Suprapubic skin (tissue), 4 donors: ENCODE results near the gene TMF1. TPM values are rescaled to one million over a fixed set of nuclear protein-coding genes. Genes with fewer than 3 reads are reported as not detected.

Experiments
- DNase-seq, 2 donors: peaks; one replicate each; pipeline ENCODE4 v3.0.0-alpha.2; 2019; ENCODE audit warnings: low spot score in 2 of 2
- H3K27ac ChIP-seq: fragments of 200-600 bp; sonication (generic); one replicate; pipeline ENCODE4 v1.5.1; 2019
- H3K27me3 ChIP-seq: fragments of 200-600 bp; sonication (generic); one replicate; pipeline ENCODE4 v1.5.1; 2019
- H3K36me3 ChIP-seq: fragments of 200-600 bp; sonication (generic); one replicate; pipeline ENCODE4 v1.5.1; 2019
- H3K4me1 ChIP-seq: fragments of 200-600 bp; sonication (generic); one replicate; pipeline ENCODE4 v1.5.1; 2019
- H3K4me3 ChIP-seq: fragments of 200-600 bp; sonication (generic); one replicate; pipeline ENCODE4 v1.5.1; 2019; ENCODE audit warnings: mild to moderate bottlenecking
- H3K9me3 ChIP-seq: fragments of 200-600 bp; sonication (generic); one replicate; pipeline ENCODE4 v1.5.1; 2019
- CTCF ChIP-seq, 2 donors: fragments of 200-600 bp in 1 of 2; fragments of 450-650 bp in 1 of 2; sonication (generic) in 1 of 2; IDR thresholded peaks; one replicate each; pipeline ENCODE4 v1.5.1; 2016 to 2019; ENCODE audit warnings: antibody characterized with exemption in 2 of 2, mild to moderate bottlenecking in 1 of 2, moderate library complexity in 1 of 2
- EP300 ChIP-seq: sonication (generic); formaldehyde crosslinking; IDR thresholded peaks from one replicate; pipeline ENCODE4 v1.6.1; 2017; ENCODE audit warnings: antibody characterized with exemption
- POLR2A ChIP-seq, 2 donors: fragments of 450-650 bp; IDR thresholded peaks; one replicate each; pipeline ENCODE4 v1.6.1; 2017; ENCODE audit warnings: antibody characterized with exemption in 2 of 2, mild to moderate bottlenecking in 2 of 2, moderate library complexity in 2 of 2
- POLR2AphosphoS5 ChIP-seq, 3 donors: sonication (generic); formaldehyde crosslinking; IDR thresholded peaks; one replicate each; pipeline ENCODE4 v1.6.1; 2017; ENCODE audit warnings: antibody characterized with exemption in 3 of 3
- WGBS: methylation state at CpG from one replicate; pipeline ENCODE4 v1.1.5; 2018; 5-methylcytosine and 5-hydroxymethylcytosine counted together
- total RNA-seq, 4 donors: library from RNA; depleted of rRNA; stranded (reverse); fragments of >200 nt; gene quantifications; one replicate each; pipeline ENCODE4 v1.1.0, GENCODE V29; 2016

TMF1 gene
- total RNA-seq, 4 donors from 2014 or later: 19.2 to 46.3 (median 27.8) TPM

GRCh38 chr3:69058180-69058946 lies 6.2 kb upstream of the TMF1 start:
- no peak for DNase-seq
- Histone ChIP-seq H3K9me3 (no peaks in the 10 kb centered on the region), H3K27ac (no peak overlapping the region), H3K36me3 (peaks cover 72% of the 10 kb centered on the region), H3K4me3 (no peak overlapping the region), H3K27me3 (no peaks in the 10 kb centered on the region), H3K4me1 (no peaks in the 10 kb centered on the region)
- TF ChIP-seq POLR2AphosphoS5 (IDR thresholded peaks at IDR 0.05) (no peak), EP300 (no peak), CTCF (IDR thresholded peaks at IDR 0.05) (no peak)
- WGBS: 87% methylated on average over 3 of the region's 3 CpGs

GRCh38 chr3:69052472-69052898 lies 352 bp upstream of the TMF1 start:
- Histone ChIP-seq H3K4me3 (peak overlapping the region; percentile 75), H3K27ac (peak overlapping the region; percentile 96), H3K36me3 (peaks cover 33% of the 10 kb centered on the region), H3K27me3 (no peaks in the 10 kb centered on the region), H3K9me3 (no peaks in the 10 kb centered on the region), H3K4me1 (peaks cover 32% of the 10 kb centered on the region)
- DNase-seq: no peak
- 12% methylated on average over 9 of the region's 9 CpGs for WGBS
- TF ChIP-seq POLR2AphosphoS5 (IDR thresholded peaks at IDR 0.05) (no peak), CTCF (IDR thresholded peaks at IDR 0.05) (no peak), EP300 (no peak), POLR2A (IDR thresholded peaks at IDR 0.05) (no peak)

GRCh38 chr3:69048990-69049389 lies 3.1 kb downstream of the TMF1 start:
- H3K4me1 ChIP-seq: peaks cover 32% of the 10 kb centered on the region
- no peak for TF ChIP-seq EP300
- TF ChIP-seq POLR2A (IDR thresholded peaks at IDR 0.05): no peak
- TF ChIP-seq POLR2AphosphoS5 (IDR thresholded peaks at IDR 0.05): no peak
- TF ChIP-seq CTCF (IDR thresholded peaks at IDR 0.05): no peak
- no peak overlapping the region for H3K4me3 ChIP-seq
- DNase-seq: no peak
- WGBS: 97% methylated on average over 2 of the region's 2 CpGs
- H3K27me3 ChIP-seq: no peaks in the 10 kb centered on the region
- peaks cover 26% of the 10 kb centered on the region for H3K36me3 ChIP-seq
- H3K9me3 ChIP-seq: no peaks in the 10 kb centered on the region
- no peak overlapping the region for H3K27ac ChIP-seq

- WGBS: 93% methylated on average over 2 of the region's 2 CpGs
- no peak overlapping the region for H3K27ac ChIP-seq
- peaks cover 10% of the 10 kb centered on the region for H3K4me1 ChIP-seq
- no peak for DNase-seq
- no peak overlapping the region for H3K4me3 ChIP-seq
- TF ChIP-seq EP300: no peak
- TF ChIP-seq CTCF (IDR thresholded peaks at IDR 0.05): no peak
- TF ChIP-seq POLR2AphosphoS5 (IDR thresholded peaks at IDR 0.05): no peak
- TF ChIP-seq POLR2A (IDR thresholded peaks at IDR 0.05): no peak
- H3K36me3 ChIP-seq: peaks cover 64% of the 10 kb centered on the region
- H3K27me3 ChIP-seq: no peaks in the 10 kb centered on the region
- H3K9me3 ChIP-seq: no peaks in the 10 kb centered on the region
Observed at GRCh38 chr3:69044608-69045007, 7.5 kb downstream of the TMF1 start.

GRCh38 chr3:69033470-69033869 lies 18.7 kb downstream of the TMF1 start:
- no peaks in the 10 kb centered on the region for H3K27me3 ChIP-seq
- TF ChIP-seq CTCF (IDR thresholded peaks at IDR 0.05) (no peak), POLR2AphosphoS5 (IDR thresholded peaks at IDR 0.05) (no peak)
- H3K4me1 ChIP-seq: no peaks in the 10 kb centered on the region
- no peak for DNase-seq
- no peak overlapping the region for H3K4me3 ChIP-seq
- peaks cover 89% of the 10 kb centered on the region for H3K36me3 ChIP-seq
- H3K9me3 ChIP-seq: no peaks in the 10 kb centered on the region
- WGBS: 83% methylated on average over 7 of the region's 7 CpGs
- no peak overlapping the region for H3K27ac ChIP-seq
